ENCODE results near the gene RC3H1.

The RC3H1 gene

GRCh38 chr1:173888749-173889148 lies 133.4 kb downstream of the RC3H1 start (continued):
- TF ChIP-seq, protein P1, sequence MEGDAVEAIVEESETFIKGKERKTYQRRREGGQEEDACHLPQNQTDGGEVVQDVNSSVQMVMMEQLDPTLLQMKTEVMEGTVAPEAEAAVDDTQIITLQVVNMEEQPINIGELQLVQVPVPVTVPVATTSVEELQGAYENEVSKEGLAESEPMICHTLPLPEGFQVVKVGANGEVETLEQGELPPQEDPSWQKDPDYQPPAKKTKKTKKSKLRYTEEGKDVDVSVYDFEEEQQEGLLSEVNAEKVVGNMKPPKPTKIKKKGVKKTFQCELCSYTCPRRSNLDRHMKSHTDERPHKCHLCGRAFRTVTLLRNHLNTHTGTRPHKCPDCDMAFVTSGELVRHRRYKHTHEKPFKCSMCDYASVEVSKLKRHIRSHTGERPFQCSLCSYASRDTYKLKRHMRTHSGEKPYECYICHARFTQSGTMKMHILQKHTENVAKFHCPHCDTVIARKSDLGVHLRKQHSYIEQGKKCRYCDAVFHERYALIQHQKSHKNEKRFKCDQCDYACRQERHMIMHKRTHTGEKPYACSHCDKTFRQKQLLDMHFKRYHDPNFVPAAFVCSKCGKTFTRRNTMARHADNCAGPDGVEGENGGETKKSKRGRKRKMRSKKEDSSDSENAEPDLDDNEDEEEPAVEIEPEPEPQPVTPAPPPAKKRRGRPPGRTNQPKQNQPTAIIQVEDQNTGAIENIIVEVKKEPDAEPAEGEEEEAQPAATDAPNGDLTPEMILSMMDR (tag by site-specific recombination; IDR thresholded peaks at IDR 0.05): no peak
- TF ChIP-seq ZNF202 (tag by site-specific recombination; IDR thresholded peaks at IDR 0.05; ENCODE audit: borderline replicate concordance) (no peak), PRDM4 (tag by site-specific recombination; IDR thresholded peaks at IDR 0.05) (no peak), ZNF48 (tag by site-specific recombination; IDR thresholded peaks at IDR 0.05) (no peak), ZNF658 (tag by site-specific recombination; IDR thresholded peaks at IDR 0.05) (no peak), ZBTB21 (tag by site-specific recombination; IDR thresholded peaks at IDR 0.05) (no peak)
- TF ChIP-seq, protein P2, sequence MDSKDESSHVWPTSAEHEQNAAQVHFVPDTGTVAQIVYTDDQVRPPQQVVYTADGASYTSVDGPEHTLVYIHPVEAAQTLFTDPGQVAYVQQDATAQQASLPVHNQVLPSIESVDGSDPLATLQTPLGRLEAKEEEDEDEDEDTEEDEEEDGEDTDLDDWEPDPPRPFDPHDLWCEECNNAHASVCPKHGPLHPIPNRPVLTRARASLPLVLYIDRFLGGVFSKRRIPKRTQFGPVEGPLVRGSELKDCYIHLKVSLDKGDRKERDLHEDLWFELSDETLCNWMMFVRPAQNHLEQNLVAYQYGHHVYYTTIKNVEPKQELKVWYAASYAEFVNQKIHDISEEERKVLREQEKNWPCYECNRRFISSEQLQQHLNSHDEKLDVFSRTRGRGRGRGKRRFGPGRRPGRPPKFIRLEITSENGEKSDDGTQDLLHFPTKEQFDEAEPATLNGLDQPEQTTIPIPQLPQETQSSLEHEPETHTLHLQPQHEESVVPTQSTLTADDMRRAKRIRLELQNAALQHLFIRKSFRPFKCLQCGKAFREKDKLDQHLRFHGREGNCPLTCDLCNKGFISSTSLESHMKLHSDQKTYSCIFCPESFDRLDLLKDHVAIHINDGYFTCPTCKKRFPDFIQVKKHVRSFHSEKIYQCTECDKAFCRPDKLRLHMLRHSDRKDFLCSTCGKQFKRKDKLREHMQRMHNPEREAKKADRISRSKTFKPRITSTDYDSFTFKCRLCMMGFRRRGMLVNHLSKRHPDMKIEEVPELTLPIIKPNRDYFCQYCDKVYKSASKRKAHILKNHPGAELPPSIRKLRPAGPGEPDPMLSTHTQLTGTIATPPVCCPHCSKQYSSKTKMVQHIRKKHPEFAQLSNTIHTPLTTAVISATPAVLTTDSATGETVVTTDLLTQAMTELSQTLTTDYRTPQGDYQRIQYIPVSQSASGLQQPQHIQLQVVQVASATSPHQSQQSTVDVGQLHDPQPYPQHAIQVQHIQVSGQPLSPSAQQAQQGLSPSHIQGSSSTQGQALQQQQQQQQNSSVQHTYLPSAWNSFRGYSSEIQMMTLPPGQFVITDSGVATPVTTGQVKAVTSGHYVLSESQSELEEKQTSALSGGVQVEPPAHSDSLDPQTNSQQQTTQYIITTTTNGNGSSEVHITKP (tag by site-specific recombination; IDR thresholded peaks at IDR 0.05): no peak

DNA sequence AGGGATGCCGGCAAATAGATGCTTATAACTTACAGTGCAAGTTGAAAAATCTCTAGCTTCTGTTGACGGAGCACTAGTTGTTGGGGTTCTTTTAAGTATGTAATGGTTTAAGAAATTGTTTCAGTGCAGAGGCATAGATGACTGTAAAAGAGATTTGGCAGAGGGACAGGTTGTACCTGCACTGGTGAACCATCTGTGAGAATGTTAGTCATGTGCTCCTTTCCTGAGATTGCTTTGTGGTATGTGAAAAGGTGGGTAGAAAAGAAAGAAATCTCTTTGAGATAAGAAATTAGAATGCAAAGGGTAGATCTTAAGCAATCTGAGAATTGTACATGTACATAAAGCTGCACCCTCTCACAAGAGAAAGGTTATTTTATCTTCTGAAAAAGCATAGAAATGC lies 134.5 kb downstream of the RC3H1 start:
- H3K27ac ChIP-seq (ENCODE audit: extremely low read depth, low read depth, low read length): no peak overlapping the region
- POLR2A ChIA-PET: interaction anchor here (1.2 kb wide), 1 partner anchor 19 kb away, joined by 7 read pairs; the partner anchor contains the start of genes GAS5 and ZBTB37
- no peak overlapping the region for H3K4me3 ChIP-seq (ENCODE audit: low read depth, low read length)
- no peaks in the 10 kb centered on the region for H3K9me3 ChIP-seq (ENCODE audit: control insufficient read depth, insufficient read depth, low read depth, low read length)
- peaks cover 0 to 28% of the 10 kb centered on the region in 2 experiments; a peak in 2 of 3 replicates for H3K36me3 ChIP-seq (ENCODE audit: control insufficient read depth in 2 of 2, insufficient read depth in 1 of 2, low read length in 2 of 2)
- no peaks in the 10 kb centered on the region for H3K4me1 ChIP-seq (ENCODE audit: control insufficient read depth, insufficient read depth, low read length)
- CTCF ChIA-PET: interaction anchor here (0.8 kb wide), 1 partner anchor 1241 kb away, joined by 3 read pairs; no protein-coding TSS in a partner anchor
- TF ChIP-seq ZNF140 (tag by site-specific recombination; IDR thresholded peaks at IDR 0.05) (no peak), ZNF692 (tag by site-specific recombination; IDR thresholded peaks at IDR 0.05) (no peak), SP2 (tag by site-specific recombination; IDR thresholded peaks at IDR 0.05) (no peak), ZNF670 (tag by site-specific recombination; IDR thresholded peaks at IDR 0.05; ENCODE audit: low read depth) (no peak), ZNF157 (tag by site-specific recombination; IDR thresholded peaks at IDR 0.05) (no peak), ZNF23 (tag by site-specific recombination; IDR thresholded peaks at IDR 0.05; ENCODE audit: borderline replicate concordance) (no peak), KLF9 (tag by site-specific recombination; IDR thresholded peaks at IDR 0.05; ENCODE audit: low read depth) (no peak), ZNF132 (tag by site-specific recombination; IDR thresholded peaks at IDR 0.05; ENCODE audit: borderline replicate concordance) (no peak)
